ENCODE results near the gene TNS1. TPM values are rescaled to one million over a fixed set of nuclear protein-coding genes. Genes with fewer than 3 reads are reported as not detected.

Gene TNS1
- total and polyA plus RNA-seq, 2 experiments from 2014 or later = 16.2 to 27.6 TPM

DNA sequence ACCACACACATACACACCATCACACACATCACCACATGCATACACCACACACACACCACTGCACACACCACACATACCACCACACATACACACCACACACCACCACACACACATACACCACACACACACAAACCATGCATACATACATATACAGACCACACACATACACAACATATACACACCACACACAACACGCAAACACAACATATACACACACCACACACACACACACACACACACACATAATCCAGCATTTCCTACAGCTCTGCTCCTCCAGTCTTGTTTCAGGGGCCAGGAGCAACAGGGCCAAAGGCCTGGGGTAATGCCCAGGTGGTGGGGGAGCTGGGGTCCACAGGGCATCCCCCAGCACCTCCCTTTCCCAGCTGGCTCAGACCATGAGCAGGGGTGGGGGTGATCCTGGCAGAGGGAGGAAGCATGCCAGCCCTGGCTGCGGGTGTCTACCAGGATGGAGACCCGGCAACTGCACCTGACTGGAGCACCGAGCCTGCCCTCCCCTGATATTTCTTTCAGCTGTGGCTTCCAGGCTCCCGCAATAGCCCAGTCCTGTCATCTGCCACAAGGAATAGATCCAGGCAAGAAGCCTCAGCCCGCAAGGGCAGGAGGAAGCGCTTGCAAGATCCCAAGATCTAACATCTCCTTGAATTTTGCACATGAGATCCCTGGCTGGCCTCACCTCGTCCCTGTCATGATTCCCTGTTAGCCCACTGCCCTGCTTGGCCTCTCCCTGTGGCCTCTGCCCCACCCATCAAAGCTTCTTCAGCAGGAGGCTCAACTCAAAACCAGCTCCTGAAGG is 196.9 kb downstream of the TNS1 start:
- H3K9me2 ChIP-seq (replicated peaks; ENCODE audit: insufficient read depth) = no peaks in the 10 kb centered on the region
- H3K4me1 ChIP-seq (ENCODE audit: insufficient read depth) = no peaks in the 10 kb centered on the region
- H4K20me1 ChIP-seq (ENCODE audit: insufficient read depth, poor library complexity, severe bottlenecking) = no peaks in the 10 kb centered on the region
- DNase-seq (ENCODE audit: low spot score) = no peak
- no peaks in the 10 kb centered on the region for H3K36me3 ChIP-seq (replicated peaks; ENCODE audit: insufficient read depth, low read depth)
- WGBS (ENCODE audit: low lambda C conversion rate, missing lambda C conversion rate) = 96% methylated on average over 8 of the region's 8 CpGs
- no peaks in the 10 kb centered on the region for H3K27me3 ChIP-seq
- H3K79me2 ChIP-seq = no peaks in the 10 kb centered on the region
- no peak overlapping the region for H3K4me3 ChIP-seq
- H3K27ac ChIP-seq = no peak overlapping the region
- TF ChIP-seq, protein P1, sequence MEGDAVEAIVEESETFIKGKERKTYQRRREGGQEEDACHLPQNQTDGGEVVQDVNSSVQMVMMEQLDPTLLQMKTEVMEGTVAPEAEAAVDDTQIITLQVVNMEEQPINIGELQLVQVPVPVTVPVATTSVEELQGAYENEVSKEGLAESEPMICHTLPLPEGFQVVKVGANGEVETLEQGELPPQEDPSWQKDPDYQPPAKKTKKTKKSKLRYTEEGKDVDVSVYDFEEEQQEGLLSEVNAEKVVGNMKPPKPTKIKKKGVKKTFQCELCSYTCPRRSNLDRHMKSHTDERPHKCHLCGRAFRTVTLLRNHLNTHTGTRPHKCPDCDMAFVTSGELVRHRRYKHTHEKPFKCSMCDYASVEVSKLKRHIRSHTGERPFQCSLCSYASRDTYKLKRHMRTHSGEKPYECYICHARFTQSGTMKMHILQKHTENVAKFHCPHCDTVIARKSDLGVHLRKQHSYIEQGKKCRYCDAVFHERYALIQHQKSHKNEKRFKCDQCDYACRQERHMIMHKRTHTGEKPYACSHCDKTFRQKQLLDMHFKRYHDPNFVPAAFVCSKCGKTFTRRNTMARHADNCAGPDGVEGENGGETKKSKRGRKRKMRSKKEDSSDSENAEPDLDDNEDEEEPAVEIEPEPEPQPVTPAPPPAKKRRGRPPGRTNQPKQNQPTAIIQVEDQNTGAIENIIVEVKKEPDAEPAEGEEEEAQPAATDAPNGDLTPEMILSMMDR (IDR thresholded peaks at IDR 0.05; ENCODE audit: poor library complexity) = no peak
- TF ChIP-seq EZH2phosphoT487 (IDR thresholded peaks at IDR 0.05; ENCODE audit: low read depth, severe bottlenecking, unreplicated experiment) (no peak), EZH2 (IDR thresholded peaks at IDR 0.05; ENCODE audit: borderline replicate concordance) (no peak)
- no peak overlapping the region for H2AFZ ChIP-seq
- no peak overlapping the region for H3K4me2 ChIP-seq
- H3K9me3 ChIP-seq (ENCODE audit: low read depth) = no peaks in the 10 kb centered on the region

DNA sequence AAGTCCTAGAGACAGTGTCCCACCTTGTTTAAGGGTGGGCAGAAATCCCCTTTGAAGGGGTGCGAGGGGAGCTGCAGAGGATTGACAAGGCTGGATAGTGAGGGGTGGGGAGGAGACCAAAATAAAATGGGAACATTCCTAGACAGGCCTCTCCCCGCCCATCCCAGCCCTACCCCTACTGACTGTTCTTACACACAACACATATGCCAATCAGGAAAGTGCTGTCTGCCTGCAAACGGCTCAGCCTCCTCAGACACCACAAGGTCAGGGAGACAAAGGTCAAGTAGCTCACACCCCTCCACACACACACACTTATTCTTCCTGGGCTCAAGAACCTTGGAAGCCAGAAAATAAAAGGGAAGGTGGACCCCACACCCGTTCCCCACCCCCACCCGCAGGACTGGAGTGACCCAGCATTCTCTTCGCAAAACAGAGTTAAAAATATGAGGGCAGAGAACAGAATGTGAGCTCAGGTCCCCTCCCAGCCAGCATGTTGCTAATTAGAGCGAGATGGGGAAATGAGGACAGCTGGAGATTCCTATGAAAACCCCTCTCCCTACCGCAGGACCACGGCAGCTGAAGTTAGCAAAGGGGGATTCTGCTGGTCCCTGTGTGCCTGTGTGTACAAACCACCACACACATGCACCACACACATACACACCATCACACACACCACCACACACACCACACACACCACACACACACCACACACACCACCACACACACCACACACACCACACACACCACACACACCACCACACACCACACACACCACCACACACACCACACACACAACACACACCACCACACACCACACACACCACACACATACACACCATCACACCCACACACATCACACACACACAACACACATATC is 197.8 kb downstream of the TNS1 start:
- no peaks in the 10 kb centered on the region for H3K9me2 ChIP-seq (replicated peaks; ENCODE audit: insufficient read depth)
- H3K27ac ChIP-seq = no peak overlapping the region
- H3K27me3 ChIP-seq = no peaks in the 10 kb centered on the region
- no peaks in the 10 kb centered on the region for H3K79me2 ChIP-seq
- H3K4me1 ChIP-seq (ENCODE audit: insufficient read depth) = no peaks in the 10 kb centered on the region
- TF ChIP-seq EZH2phosphoT487 (IDR thresholded peaks at IDR 0.05; ENCODE audit: low read depth, severe bottlenecking, unreplicated experiment) (no peak), EZH2 (IDR thresholded peaks at IDR 0.05; ENCODE audit: borderline replicate concordance) (no peak)
- TF ChIP-seq, protein P1 (IDR thresholded peaks at IDR 0.05; ENCODE audit: poor library complexity) = no peak
- no peak for DNase-seq (ENCODE audit: low spot score)
- no peak overlapping the region for H3K4me3 ChIP-seq
- no peaks in the 10 kb centered on the region for H3K36me3 ChIP-seq (replicated peaks; ENCODE audit: insufficient read depth, low read depth)
- 69% methylated on average over 9 of the region's 9 CpGs for WGBS (ENCODE audit: low lambda C conversion rate, missing lambda C conversion rate)
- no peaks in the 10 kb centered on the region for H3K9me3 ChIP-seq (ENCODE audit: low read depth)
- H4K20me1 ChIP-seq (ENCODE audit: insufficient read depth, poor library complexity, severe bottlenecking) = no peaks in the 10 kb centered on the region
- no peak overlapping the region for H2AFZ ChIP-seq
- H3K4me2 ChIP-seq = no peak overlapping the region

DNA sequence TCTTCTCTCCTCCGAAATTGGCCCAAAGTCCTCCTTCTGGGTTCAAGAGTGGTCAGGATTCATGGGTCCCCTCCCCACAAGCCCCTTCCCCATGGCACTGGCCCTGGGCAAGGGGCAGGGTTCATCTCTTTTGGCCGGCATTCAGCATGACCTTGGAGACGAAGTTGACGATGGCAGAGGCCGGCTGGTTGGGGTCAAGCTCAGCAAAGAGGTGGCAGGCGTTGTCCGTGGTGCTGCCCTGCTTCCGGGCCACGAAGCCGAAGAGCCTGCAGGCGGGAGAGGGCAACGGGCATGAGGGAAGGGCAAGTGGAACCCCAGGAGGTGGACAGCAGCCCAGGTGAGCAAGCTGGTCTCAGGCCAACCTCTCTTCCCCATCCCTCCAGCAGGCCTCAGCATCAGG is 198.5 kb downstream of the TNS1 start:
- no peak overlapping the region for H2AFZ ChIP-seq
- no peak overlapping the region for H3K27ac ChIP-seq
- H3K79me2 ChIP-seq = no peaks in the 10 kb centered on the region
- DNase-seq (ENCODE audit: low spot score) = no peak
- no peaks in the 10 kb centered on the region for H4K20me1 ChIP-seq (ENCODE audit: insufficient read depth, poor library complexity, severe bottlenecking)
- no peak for TF ChIP-seq EZH2 (IDR thresholded peaks at IDR 0.05; ENCODE audit: borderline replicate concordance)
- TF ChIP-seq, protein P1 (IDR thresholded peaks at IDR 0.05; ENCODE audit: poor library complexity) = no peak
- no peak for TF ChIP-seq EZH2phosphoT487 (IDR thresholded peaks at IDR 0.05; ENCODE audit: low read depth, severe bottlenecking, unreplicated experiment)
- H3K9me3 ChIP-seq (ENCODE audit: low read depth) = no peaks in the 10 kb centered on the region
- H3K4me3 ChIP-seq = no peak overlapping the region
- 72% methylated on average over 12 of the region's 12 CpGs for WGBS (ENCODE audit: low lambda C conversion rate, missing lambda C conversion rate)
- H3K27me3 ChIP-seq = no peaks in the 10 kb centered on the region
- H3K4me1 ChIP-seq (ENCODE audit: insufficient read depth) = no peaks in the 10 kb centered on the region
- H3K9me2 ChIP-seq (replicated peaks; ENCODE audit: insufficient read depth) = no peaks in the 10 kb centered on the region
- H3K4me2 ChIP-seq = no peak overlapping the region
- no peaks in the 10 kb centered on the region for H3K36me3 ChIP-seq (replicated peaks; ENCODE audit: insufficient read depth, low read depth)

Measured in hepatocyte (in vitro differentiated cells).